C4-2B (cell line): Measurements from ENCODE around the gene ADORA2A.

Experiments used
- ZFX ChIP-seq: fragments of 450-650 bp; IDR thresholded peaks from 2 replicates; pipeline ENCODE4 v1.6.1; 2017
- TF ChIP-seq, protein P1 (sequence below): fragments of 450-650 bp; conservative IDR thresholded peaks from 2 replicates; pipeline ENCODE4 v1.5.1; 2017; ENCODE audit warnings: mild to moderate bottlenecking

DNA sequence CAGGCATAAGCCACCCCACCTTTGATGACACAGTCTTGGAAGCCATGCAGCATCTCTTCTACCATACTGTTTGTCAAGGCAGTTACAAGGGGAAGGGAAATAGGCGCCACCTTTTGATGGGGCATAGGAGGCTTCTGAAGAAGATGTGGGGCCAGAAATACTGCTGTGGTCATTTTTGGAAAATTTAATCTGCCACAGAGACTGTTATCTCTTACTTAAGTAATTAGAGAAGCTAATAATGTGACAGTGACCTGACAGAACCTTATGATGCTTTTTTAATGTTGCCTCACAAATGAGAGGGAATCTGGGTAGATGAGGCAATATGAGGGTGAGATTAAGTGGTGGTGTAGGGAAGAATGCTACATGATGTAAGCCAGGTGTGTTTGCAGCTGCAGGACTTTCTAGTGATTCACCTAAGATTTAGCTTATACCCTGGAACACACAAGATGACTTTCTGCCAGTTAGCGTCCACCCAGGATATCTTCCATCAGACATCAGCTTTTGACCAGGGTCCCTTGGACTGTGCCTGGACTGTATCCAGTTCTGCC, 34.3 kb upstream of the ADORA2A start:
- TF ChIP-seq, protein P1, sequence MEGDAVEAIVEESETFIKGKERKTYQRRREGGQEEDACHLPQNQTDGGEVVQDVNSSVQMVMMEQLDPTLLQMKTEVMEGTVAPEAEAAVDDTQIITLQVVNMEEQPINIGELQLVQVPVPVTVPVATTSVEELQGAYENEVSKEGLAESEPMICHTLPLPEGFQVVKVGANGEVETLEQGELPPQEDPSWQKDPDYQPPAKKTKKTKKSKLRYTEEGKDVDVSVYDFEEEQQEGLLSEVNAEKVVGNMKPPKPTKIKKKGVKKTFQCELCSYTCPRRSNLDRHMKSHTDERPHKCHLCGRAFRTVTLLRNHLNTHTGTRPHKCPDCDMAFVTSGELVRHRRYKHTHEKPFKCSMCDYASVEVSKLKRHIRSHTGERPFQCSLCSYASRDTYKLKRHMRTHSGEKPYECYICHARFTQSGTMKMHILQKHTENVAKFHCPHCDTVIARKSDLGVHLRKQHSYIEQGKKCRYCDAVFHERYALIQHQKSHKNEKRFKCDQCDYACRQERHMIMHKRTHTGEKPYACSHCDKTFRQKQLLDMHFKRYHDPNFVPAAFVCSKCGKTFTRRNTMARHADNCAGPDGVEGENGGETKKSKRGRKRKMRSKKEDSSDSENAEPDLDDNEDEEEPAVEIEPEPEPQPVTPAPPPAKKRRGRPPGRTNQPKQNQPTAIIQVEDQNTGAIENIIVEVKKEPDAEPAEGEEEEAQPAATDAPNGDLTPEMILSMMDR: no peak
- no peak for TF ChIP-seq ZFX
